Embryonic facial prominence (tissue), 1 donor: ENCODE measurements around the gene PIEZO1.

Source experiments
- DNase-seq: peaks from one replicate; pipeline ENCODE4 v3.0.0-alpha.2; 2016; ENCODE audit errors: extremely low spot score

Gene PIEZO1

DNA sequence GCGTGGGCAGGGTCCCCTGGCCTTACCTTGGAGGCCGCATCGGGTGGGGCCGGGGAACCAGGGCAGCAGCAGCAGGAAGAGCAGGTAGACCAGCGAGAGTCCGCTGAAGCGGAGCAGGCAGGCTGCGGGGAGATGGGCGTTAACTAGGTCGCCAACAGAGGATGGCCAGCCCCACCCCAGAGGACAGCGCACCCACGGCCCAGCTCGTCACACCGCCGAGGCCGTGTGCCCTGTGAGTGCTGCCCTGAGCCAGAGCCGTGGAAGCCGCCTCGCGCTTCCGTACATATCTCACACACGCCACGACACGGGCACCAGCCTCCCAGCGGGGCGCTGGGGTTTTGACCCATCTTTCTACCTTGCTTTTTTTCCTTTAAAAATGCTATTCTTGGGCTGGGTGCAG is 35.7 kb downstream of the PIEZO1 start:
- no peak for DNase-seq

DNA sequence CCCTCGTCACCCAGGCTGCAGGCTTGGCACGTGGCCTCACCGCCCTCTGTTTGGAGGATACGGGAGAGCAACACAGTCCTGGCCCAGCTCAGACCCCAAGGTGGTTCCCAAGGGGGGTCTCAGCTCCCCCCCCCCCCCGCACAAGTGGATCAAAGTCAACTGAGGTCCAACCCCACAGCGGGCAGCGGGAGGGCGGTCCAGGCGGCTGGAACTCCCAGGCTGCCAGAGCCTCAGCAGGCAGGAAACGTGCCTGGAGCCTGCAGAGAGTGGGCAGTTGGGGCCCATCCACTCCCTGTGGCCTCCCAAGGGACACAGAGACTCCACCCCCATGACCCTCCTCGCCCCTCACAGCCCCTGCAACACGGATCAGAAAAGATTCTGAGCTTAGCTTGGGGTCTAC is 36.7 kb downstream of the PIEZO1 start:
- DNase-seq: no peak

DNA sequence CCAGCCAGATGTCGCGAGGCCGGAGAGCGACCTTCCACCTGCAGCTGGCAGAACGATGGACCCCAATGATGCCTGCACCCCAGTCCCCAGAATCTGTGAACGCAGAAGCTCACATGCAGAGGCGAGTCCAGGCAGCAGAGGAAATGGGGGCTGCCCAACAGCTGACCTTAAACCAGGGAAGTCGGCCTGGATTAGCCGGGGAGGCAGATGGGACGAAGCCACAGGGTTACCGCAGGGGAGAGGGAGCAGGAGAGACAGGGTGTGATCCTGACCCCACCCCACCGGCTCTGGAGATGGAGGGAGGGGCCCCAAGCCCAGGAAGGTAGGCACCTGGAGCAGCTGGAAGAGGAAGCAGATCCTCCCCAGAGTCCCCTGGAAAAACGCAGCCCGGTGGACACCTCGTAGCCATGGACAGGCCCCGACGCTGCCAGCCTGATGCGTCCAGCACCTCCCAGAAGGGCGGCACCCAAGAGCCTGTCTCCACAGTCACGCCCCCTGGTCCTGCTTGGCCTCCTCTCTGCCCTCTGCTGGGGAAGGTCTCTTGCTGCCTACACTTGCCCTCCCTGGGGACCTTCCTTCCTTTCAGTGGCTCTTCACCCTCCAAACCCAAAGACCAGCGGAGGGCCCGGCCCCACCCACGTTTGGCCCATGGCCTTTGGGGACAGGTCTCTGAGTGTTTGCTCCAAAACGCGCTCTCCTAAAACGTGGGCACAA is 37.3 kb downstream of the PIEZO1 start:
- no peak for DNase-seq

DNA sequence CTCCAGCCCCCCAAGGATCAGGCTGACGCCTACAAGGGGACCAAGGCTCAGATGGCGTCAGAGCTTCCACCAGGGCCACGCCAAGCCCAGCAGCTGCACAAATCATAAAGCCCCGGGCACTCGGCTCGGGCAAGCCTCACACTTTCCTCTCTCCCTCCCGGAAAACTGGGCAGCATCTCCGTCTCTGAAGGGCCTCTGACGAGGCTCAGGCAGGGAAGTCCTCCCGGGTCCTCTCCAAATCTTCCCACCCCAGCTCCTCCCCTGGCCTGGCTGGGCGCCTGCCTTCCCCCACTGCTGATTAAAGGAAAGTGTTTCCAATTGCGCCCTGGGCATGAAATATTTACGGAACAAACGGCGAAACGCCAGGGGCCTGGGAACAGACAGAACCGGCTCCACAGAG is 38.5 kb downstream of the PIEZO1 start:
- no peak for DNase-seq

DNA sequence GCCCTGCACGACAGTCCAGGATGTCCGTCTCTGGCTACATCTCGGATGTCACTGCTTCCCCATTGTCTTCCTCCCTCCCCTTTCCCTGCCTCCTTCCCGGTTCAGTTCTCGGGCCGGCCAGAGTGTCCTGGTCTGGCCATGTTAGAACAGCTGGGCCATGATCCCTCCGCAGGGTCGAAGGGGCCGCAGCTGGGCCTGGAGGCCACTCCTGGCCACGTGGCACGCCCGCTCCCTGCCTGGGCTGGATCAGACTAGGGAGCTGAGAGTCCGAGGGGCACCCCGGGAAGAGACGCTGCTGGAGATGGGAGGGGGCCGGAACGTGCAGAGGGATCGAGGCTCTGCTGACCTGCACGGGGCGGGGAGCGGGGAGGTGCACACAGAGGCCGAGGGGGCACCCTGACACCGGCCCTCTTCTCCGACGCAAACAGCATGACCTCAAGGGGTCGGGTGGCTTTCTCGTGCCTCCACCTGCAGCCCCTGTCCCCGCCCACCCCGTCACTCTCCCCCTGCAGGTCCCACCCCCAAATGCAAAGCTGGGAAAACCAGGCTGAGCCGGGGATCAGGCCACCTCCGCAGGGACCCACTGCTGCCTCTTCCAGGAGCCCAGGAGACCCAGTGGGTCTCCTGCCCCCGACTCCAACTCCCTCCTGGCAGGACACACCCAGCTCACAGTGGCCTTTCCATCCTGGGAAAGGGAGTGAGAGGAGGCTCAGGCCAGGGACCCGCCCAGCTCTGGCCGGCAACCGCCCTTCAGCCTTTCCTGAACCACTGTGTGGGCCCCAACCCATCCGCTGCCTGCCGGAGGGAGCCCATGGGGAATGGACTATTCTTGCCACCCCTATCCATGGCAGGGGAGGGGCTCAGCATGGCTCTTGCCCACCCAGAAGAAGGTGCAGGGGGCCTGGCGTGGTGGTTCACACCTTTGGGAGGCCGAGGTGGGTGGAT is 40.2 kb downstream of the PIEZO1 start:
- no peak for DNase-seq

DNA sequence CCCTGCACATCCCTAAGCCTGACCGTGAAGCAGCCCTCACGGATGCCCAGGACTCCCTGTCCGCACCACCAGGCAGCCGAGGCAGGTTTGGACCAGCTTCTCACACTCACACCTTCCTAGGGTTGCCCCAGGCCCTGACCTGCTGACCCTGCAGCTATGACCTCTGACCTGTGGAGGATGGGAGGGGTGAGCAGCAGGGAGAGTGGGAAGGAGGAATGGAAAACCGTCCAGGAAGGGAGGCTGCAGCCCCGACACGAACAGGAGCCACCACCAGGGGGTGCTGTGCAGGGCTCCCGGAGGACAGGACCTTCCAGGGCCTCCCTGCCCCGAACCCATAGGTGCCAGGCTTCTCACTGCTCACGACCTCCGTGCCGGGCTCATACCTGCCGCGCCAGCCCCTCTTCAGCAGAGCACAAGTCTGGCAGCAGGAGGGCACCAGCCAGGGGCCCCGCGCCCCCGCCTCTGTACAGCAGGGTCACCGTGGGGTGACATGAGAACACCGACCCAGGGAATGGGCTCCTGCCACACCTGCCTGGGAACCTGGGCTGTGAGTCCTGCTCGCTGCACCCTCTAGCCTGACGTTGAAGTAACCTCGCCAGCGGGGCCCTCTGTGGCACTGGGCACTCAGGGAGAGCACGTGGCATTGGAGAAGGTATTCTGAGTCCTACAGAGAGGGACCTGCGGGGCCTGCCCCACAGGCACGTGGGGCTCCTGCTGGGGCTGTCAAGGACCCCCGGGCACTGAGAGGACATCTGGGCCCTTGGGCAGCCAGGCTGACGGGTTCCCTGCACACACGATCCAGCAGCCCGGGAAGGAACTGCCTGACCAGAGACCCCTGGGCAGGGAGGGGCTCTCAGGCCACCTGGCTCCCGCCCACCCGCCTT is 41.1 kb downstream of the PIEZO1 start:
- no peak for DNase-seq

DNA sequence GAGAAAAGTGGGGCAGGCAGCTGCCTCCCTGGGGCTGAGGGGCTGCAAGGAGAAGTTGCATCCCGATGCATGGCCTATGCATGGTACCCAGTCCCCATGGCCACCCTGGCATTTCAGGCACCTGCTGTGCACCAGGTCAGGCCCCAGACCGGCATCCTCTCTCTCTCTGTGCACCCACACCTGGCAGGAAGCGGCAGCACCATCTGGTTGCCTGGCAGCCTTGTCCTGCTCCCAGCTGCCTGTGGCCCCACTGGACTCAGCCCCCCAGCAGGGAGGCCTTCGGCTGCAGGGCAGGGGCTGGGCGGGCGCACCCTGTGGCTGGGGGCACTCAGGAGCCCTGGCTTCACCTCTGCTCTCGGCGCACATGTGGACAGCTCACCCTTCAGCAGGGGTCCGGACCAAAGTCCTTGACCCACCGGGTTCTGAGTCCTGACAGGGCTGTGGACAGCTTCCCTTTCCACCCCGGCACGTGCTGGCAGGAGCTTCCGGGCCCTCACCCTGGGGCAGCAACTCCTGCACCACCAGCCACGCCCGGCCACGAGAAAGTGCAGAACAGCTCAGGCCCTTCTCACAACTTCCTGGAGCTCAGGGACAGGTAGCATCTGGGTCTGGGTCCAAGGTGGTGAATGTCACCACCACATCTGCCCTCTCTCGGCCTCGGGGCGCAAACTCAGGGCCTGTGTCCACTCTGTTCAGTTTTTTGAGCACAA is 42.0 kb downstream of the PIEZO1 start:
- no peak for DNase-seq

DNA sequence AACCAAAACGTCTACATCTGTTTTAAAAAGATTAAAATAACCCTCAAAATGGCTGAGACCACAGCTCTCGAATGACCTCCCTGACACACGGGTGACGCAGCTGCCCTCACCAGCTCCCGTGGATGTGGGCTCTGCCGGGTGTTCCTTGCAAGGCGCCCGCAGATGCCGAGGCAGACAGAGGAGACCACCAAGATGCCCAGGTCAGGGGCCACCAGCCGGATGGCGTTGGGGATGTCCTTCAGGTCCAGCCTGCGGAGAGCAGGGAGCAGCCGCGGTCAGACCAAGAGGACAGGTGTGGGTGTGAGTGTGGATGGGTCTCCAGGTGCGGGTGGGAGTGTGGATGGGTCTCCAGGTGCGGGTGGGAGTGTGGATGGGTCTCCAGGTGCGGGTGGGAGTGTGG is 43.7 kb downstream of the PIEZO1 start:
- DNase-seq: no peak

DNA sequence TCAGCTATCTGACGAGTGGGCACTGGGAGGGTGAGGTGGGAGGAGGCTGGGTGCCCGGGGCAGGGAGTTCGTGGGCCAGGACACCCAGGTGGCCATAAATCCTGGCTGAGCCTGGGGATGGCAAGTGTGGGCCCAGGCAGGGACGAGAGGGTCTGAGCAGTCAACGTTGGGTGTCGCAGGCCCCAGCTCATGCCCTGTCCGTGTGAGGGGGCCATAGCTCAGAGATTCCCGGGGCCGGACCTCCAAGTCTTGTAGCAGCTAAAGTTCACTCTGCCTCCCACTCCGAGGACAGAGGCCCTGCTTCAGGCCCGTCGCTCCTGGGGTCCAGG is 44.3 kb downstream of the PIEZO1 start:
- no peak for DNase-seq

DNA sequence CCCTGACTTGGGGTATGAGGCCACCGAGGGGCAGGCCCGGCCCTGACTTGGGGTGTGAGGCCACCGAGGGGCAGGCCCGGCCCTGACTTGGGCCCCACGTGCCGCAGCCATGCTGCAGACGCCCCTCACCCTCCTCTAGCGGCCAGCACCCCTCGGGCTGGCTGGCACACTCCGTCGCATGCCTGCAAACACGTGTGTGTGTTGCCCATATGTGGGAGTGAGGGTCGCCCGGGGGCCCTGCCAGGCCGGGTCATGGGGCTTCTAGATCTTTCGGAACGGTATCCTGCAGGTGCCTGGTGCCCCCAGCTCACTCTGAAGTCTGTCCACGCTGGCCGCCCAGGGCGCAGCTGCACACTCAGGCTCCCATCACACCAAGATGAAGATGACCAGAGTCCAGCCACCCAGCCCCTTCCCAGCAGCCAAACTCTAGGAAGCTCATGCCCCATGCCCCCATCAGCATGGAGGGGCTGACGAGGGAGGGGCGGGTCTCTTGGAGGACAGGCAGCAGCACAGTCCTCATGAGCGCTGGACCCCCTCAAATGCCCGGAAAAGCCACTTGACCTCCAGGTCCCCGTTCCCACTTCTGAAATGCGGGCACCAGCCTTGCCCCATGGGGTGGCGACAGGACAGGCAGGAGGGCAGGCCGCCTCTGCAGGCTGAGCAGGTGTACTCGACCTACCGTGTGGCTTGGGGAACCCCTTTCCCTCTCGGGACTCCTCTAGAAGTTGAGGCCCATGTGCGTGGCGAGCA is 44.9 kb downstream of the PIEZO1 start:
- no peak for DNase-seq

DNA sequence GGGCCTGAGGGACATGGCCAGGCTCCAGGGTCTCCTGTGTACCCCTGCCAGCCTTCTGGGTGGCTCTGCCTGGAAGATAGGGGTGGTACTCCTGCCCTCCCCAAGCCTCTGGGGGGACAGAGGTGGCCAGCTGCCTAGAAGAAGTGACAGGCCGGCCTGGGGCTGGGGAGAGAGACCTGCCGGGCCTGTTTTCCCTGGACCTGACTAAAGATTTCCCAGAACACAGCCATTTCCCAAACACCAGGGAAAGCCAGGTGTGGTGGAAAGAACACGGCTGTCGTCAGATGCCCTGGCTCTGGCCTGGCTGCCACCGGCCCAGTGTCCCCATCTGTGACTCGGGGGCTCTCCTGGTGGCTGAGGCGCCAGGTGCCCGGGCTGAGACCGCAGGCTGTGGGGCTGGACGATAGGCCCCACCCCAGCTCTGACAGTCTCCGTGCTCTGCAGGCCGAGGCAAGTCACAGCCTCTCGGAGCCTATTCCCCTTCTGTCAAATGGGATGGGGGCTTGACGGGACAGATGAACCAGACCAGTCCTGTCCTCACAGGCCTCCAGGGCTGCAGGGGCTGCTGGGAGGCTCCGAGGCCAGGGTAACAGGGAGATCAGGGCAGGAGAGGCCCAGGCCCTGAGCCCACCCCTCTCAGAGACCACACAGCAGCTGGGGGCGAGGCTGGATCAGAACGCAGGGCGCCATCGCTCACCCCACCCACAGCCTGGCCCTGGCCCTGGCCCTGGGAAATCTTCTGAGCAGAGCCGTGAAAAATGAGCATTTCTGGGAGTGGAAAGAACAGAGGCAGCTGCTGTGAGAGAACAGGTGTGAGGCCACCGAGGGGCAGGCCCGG is 45.7 kb downstream of the PIEZO1 start:
- DNase-seq: no peak

DNA sequence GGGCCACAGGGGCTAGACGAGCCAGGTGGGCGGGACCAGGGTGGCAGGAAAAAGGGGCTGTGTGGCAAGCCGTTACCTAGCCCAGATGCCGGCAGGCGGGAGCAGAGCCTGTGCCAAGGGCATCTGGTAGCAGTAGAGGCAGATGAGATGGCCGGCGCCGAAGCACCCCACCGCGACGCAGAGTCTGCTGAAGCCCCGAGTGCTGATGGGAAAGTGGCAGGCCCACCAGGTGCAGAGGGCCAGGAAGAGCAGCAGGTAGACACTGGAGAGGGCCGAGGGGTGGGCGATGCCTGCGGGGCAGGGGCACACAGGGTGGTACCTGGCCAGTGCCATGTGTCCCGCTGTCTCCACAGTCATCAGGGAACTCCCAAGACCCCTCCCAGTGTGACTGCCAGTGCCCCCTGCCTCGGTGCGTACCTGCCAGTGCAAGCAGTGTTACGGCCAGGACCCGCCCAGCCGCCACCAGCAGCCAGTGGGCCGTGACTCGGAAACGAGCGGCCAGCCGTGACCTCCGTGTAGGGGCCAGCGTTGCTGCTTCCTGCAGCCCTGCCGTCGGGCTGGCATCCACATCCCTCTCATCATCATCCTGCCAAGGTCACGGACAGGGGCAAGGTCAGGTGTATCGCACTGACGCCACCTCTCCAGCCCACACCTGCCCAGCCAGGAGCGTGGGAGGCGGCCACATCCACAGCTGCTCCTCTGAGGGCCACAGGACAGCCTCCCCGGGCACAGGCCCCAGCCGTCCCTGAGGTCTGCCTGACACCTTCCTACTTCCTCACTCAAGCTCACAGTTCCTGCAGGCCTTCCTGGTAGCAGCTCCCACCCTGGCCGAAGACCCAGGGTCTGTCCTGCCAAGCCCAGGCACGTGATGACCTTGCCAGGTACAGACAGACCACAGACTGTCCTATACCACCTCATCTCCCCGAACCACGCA is 46.6 kb downstream of the PIEZO1 start:
- DNase-seq: no peak

DNA sequence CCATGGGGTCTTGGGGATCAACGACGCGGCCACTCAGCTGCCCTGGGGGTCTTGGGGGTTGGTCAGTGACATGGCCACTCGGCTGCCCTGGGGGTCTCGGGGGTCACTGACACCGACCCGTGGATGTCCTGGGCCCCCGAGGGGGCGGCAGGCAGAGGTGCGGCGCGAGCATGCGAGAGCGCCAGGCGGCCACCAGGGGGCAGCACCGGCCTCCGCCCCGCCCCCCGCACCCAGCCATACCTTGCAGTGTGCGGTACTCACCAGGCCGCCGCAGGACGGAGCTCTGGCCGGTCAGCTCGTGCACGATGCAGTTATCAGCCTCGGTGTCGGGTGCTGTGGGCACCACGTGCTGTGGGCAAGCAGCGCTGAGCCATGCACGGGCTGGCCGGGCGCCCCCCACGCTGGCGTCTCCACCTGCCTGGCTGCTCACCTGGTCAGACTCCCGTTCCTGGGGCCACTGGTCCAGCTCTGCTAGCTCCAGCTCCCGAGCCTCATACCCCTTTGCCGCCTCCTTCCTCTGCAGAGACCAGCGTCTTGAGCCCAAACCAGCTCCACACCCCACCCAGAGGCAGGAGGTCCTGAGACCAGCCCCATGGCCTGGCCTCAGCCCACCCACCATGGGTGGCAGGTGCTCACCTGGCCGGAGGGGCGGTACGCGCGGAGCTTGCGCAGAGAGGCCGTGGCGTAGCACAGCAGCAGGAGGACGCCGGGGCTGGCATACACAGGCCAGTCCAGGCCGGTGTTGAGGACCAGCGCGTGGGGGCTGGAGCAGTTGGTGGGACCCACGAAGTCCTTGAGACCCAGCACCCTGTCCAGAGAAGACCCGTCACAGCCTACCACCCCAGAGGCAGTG is 47.5 kb downstream of the PIEZO1 start:
- DNase-seq: no peak

DNA sequence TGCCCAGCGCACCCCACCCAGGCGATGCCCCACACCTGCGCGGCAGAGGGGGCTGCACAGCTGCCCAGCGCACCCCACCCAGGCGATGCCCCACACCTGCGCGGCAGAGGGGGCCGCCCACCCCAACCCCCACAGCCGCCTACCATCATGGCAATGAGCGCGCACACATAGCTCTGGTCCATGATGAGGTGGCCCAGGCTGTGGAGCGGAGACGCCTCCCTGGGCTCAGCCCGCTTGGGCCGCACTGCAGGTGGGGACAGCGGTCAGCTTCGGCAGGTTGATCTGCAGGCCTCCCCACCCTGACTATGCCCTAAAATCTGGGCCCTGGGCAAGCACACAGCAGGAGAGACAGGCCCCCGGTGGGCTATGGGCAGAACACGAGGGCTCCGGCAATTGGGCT is 48.5 kb downstream of the PIEZO1 start:
- DNase-seq: no peak

DNA sequence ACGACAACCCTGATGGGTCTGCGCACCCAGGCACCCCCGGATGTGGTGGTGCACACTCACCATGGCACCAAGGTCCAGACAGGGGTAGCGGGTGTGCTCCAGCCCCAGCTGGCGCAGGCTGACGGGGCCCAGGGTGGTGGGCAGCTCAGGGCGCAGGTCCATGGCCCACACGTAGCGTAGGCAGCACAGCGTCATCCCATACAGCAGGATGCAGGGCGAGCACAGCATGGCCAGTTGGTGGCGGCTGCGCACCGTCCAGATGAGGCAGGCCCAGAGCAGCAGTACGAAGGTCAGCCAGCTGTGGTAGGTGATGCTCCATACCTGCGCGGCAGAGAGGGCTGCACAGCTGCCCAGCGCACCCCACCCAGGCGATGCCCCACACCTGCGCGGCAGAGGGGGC is 48.9 kb downstream of the PIEZO1 start:
- DNase-seq: no peak

DNA sequence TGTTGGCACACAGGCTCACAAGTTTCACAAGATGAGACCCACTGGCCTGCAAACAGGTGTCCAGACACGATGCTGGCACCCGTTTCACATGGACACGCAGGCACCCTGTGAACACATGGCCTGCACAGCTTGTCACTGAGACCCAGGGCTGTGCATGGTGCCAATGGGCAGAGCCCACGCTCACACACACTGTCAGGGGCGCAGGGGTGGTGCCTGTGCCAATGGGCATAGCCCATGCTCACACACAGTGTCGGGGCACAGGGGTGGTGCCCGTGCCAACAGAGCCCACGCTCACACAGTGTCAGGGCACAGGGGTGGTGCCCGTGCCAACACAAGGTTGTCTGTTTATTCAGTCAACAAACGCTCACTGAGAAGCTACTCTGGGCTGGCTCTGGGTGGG is 49.4 kb downstream of the PIEZO1 start:
- DNase-seq: no peak

DNA sequence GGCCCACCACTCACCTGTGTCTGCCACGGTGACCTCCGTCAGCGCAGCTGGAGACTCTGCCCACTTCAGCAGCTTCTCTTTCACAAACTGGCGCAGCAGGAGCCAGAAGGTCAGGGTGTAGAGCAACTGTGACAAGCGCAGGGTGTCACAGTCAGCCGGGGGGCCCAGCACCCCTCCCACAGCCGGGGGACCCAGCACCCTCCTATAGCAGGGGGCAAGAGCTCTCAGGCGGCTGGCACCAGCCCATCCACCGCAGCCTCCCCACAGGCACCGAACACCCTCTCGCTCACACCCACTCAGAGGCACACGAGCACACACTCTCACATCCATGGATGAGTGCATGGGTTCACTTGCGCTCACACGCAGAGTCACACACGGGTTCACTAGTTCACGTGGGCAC is 49.9 kb downstream of the PIEZO1 start:
- no peak for DNase-seq

DNA sequence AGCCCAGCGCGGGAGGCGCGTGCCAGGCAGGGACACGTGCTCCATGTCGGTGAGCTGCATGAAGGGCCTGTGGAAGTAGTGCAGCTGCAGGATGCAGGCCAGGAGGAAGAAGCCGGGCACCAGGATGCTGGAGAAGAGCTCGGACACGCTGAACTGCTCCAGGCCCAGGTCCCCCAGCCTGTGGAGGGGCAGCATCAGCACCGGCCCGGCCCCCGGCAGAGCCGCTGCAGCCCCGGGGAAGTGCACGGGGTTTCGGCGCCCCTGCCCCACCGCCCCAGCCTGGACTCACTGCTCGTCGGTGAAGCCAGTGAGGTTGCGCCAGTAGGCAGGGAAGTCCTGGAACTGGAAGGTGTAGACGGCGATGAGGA is 50.7 kb downstream of the PIEZO1 start:
- DNase-seq: no peak
